ENCODE measurements around the gene FTO. TPM values are rescaled to one million over a fixed set of nuclear protein-coding genes. Genes with fewer than 3 reads are reported as not detected.

The FTO gene
- total RNA-seq, 1 donor from 2014 or later: 107 TPM

- Mint-ChIP-seq H3K27me3 (ENCODE audit: low read depth) (no peaks in the 10 kb centered on the region), H3K27ac (ENCODE audit: unreplicated experiment) (no peak overlapping the region), H3K4me3 (no peak overlapping the region), H3K4me1 (peaks cover 12% of the 10 kb centered on the region), H3K9me3 (no peaks in the 10 kb centered on the region), H3K36me3 (ENCODE audit: low read depth) (no peaks in the 10 kb centered on the region)
- DNase-seq (ENCODE audit: low read depth, low spot score): no peak
- no peak for TF ChIP-seq CTCF (conservative IDR thresholded peaks at IDR 0.05)
These were observed 11.0 kb downstream of the FTO start for GRCh38 chr16:53715023-53715384.

GRCh38 chr16:53717577-53717976 lies 13.6 kb downstream of the FTO start:
- Mint-ChIP-seq H3K9me3 (no peaks in the 10 kb centered on the region), H3K4me3 (no peak overlapping the region), H3K27ac (ENCODE audit: unreplicated experiment) (no peak overlapping the region), H3K36me3 (ENCODE audit: low read depth) (no peaks in the 10 kb centered on the region), H3K27me3 (ENCODE audit: low read depth) (no peaks in the 10 kb centered on the region), H3K4me1 (peaks cover 12% of the 10 kb centered on the region)
- DNase-seq (ENCODE audit: low read depth, low spot score): no peak
- no peak for TF ChIP-seq CTCF (conservative IDR thresholded peaks at IDR 0.05)

- H3K4me3 Mint-ChIP-seq: no peak overlapping the region
- TF ChIP-seq CTCF (conservative IDR thresholded peaks at IDR 0.05): no peak
- H3K9me3 Mint-ChIP-seq: no peaks in the 10 kb centered on the region
- H3K27ac Mint-ChIP-seq (ENCODE audit: unreplicated experiment): no peak overlapping the region
- H3K27me3 Mint-ChIP-seq (ENCODE audit: low read depth): no peaks in the 10 kb centered on the region
- H3K4me1 Mint-ChIP-seq: peaks cover 18% of the 10 kb centered on the region
- DNase-seq (ENCODE audit: low read depth, low spot score): no peak
- H3K36me3 Mint-ChIP-seq (ENCODE audit: low read depth): no peaks in the 10 kb centered on the region
These were observed 17.1 kb downstream of the FTO start for GRCh38 chr16:53721017-53721416.

- H3K4me3 Mint-ChIP-seq: no peak overlapping the region
- peaks cover 32% of the 10 kb centered on the region for H3K4me1 Mint-ChIP-seq
- no peak for TF ChIP-seq CTCF (conservative IDR thresholded peaks at IDR 0.05)
- no peaks in the 10 kb centered on the region for H3K27me3 Mint-ChIP-seq (ENCODE audit: low read depth)
- H3K36me3 Mint-ChIP-seq (ENCODE audit: low read depth): no peaks in the 10 kb centered on the region
- no peaks in the 10 kb centered on the region for H3K9me3 Mint-ChIP-seq
- no peak overlapping the region for H3K27ac Mint-ChIP-seq (ENCODE audit: unreplicated experiment)
- peak; percentile 8 for DNase-seq (ENCODE audit: low read depth, low spot score)
These were observed 22.7 kb downstream of the FTO start for GRCh38 chr16:53726625-53727024.

- DNase-seq (ENCODE audit: low read depth, low spot score): no peak
- Mint-ChIP-seq H3K9me3 (no peaks in the 10 kb centered on the region), H3K27ac (ENCODE audit: unreplicated experiment) (no peak overlapping the region), H3K4me1 (peaks cover 26% of the 10 kb centered on the region), H3K27me3 (ENCODE audit: low read depth) (no peaks in the 10 kb centered on the region), H3K4me3 (no peak overlapping the region), H3K36me3 (ENCODE audit: low read depth) (no peaks in the 10 kb centered on the region)
- TF ChIP-seq CTCF (conservative IDR thresholded peaks at IDR 0.05): no peak
These were observed 26.7 kb downstream of the FTO start for GRCh38 chr16:53730693-53731092.
